AG04449 (cell line): ENCODE data around the gene RAI1.

ENCODE experiments used
- CTCF ChIA-PET: fragments of 350-600 bp; formaldehyde crosslinking; extraction: SDS; loops from one replicate; lab custom pipeline; 2021; ENCODE audit warnings: antibody characterized with exemption; lab: Yijun Ruan, JAX
- POLR2A ChIA-PET: fragments of 400-600, 350-600 bp; formaldehyde crosslinking; extraction: SDS; loops from one replicate; lab custom pipeline; 2020; ENCODE audit warnings: antibody characterized with exemption, inconsistent platforms; lab: Yijun Ruan, JAX
- DNase-seq: peaks from one replicate; pipeline ENCODE4 v3.0.0-alpha.2; 2010; ENCODE audit warnings: low read depth, low spot score
- H3K4me3 ChIP-seq: 2 replicates; pipeline ENCODE4 v1.5.1; 2011; ENCODE audit warnings: low read depth, mild to moderate bottlenecking, control low read depth, low read length
- TF ChIP-seq, protein P1 (sequence below): IDR thresholded peaks from one replicate; pipeline ENCODE4 v1.5.1; 2011; ENCODE audit warnings: mild to moderate bottlenecking, moderate library complexity, low read length, control low read depth, inconsistent platforms; ENCODE audit not compliant: insufficient read depth; ENCODE audit errors: missing control alignments

Gene RAI1

DNA sequence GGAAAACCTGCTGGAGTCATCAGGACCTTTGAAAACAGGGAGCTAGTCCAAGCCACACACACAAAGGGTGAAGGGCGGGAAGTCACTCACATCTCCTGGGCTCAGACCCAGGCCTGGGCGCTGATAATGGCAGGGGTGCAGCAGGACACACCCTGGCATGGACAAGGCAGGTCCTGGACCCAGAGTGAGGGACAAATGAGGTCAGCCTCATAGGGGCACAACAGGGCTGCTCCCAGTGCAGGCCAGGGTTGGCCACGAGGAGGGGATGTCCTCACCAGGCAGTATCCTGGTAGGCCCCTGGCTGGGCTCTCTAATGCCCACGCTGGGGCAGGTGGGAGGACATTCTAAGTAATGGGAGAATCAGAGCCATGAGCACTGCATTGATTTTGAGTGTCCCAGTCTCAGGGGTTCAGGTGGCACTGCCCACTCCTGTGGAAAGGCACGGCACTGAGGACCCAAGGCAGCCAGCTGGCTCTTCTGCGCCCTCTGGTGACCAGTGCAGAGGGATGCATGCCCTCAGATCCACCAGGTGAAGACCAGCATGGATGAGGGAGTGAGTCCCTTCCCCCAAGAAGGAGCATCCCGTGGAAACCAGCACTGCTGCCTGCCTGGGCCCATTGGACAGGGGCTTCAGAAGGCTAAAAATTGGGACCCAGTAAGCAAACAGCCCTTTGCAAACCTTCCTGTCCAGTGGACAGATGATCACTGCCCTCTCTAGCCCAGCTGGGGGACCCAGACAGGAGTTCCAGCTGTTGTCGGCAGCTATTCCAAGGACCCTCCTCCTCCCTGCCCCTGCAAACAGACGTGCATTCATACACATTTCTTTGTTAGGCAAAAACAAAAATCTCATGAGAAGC is 178.9 kb downstream of the RAI1 start:
- ChIA-PET POLR2A (interaction anchor here (1.2 kb wide), 1 partner anchor 178 kb away, joined by 3 read pairs; no protein-coding TSS in a partner anchor), CTCF (interaction anchor here (0.6 to 6.8 kb wide), 35 partner anchors 9 to 504 kb away, joined by 3 to 82 read pairs (median 5); partner anchors contain the start of gene RAI1)

DNA sequence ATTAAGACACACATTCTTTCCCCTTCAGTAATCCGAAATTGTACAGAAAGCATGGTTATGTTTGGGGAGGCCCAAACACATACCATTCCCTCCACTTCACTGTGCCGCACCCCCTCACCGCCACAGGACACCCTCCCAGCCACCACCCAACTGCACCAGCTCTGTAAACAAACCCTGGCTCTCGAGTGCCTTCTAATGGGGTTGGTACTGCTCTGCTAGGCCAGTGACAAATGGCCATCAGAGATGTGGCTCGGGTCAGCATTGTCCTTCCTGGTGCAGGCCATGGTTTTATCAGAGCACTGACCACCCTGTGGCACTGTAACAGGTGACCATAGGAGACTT is 179.5 kb downstream of the RAI1 start:
- TF ChIP-seq, protein P1, sequence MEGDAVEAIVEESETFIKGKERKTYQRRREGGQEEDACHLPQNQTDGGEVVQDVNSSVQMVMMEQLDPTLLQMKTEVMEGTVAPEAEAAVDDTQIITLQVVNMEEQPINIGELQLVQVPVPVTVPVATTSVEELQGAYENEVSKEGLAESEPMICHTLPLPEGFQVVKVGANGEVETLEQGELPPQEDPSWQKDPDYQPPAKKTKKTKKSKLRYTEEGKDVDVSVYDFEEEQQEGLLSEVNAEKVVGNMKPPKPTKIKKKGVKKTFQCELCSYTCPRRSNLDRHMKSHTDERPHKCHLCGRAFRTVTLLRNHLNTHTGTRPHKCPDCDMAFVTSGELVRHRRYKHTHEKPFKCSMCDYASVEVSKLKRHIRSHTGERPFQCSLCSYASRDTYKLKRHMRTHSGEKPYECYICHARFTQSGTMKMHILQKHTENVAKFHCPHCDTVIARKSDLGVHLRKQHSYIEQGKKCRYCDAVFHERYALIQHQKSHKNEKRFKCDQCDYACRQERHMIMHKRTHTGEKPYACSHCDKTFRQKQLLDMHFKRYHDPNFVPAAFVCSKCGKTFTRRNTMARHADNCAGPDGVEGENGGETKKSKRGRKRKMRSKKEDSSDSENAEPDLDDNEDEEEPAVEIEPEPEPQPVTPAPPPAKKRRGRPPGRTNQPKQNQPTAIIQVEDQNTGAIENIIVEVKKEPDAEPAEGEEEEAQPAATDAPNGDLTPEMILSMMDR: no peak
- POLR2A ChIA-PET: interaction anchor here (1.2 kb wide), 1 partner anchor 179 kb away, joined by 3 read pairs; no protein-coding TSS in a partner anchor
- no peak for DNase-seq
- CTCF ChIA-PET: interaction anchor here (0.9 to 6.8 kb wide), 30 partner anchors 10 to 504 kb away, joined by 3 to 82 read pairs (median 7); partner anchors contain the start of gene RAI1
- no peak overlapping the region for H3K4me3 ChIP-seq

More for the DNA sequence above, 178.9 kb downstream of the RAI1 start:
- H3K4me3 ChIP-seq: no peak overlapping the region
- TF ChIP-seq, protein P1: peak; percentile 97
- no peak for DNase-seq
